HEK293T (cell line): ENCODE measurements around the gene PARP6.

ENCODE experiments used
- CTCF ChIA-PET: fragments of 350-600 bp; formaldehyde crosslinking; extraction: SDS; loops from one replicate; lab custom pipeline; 2021; ENCODE audit warnings: antibody characterized with exemption, inconsistent platforms; lab: Yijun Ruan, JAX
- POLR2A ChIA-PET: fragments of 350-600 bp; formaldehyde crosslinking; extraction: SDS; loops from one replicate; lab custom pipeline; 2020; ENCODE audit warnings: antibody characterized with exemption, inconsistent platforms; lab: Yijun Ruan, JAX
- DNase-seq: peaks from one replicate; pipeline ENCODE4 v3.0.0; 2012; ENCODE audit warnings: mixed read lengths; ENCODE audit errors: extremely low spot score
- ARNT ChIP-seq: fragments of 450-650 bp; IDR thresholded peaks from 2 replicates; pipeline ENCODE4 v1.6.1; 2017; ENCODE audit warnings: mild to moderate bottlenecking
- BHLHE40 ChIP-seq: fragments of 450-650 bp; IDR thresholded peaks from 2 replicates; pipeline ENCODE4 v1.6.1; 2016; ENCODE audit warnings: mild to moderate bottlenecking, moderate library complexity, borderline replicate concordance
- CTBP1 ChIP-seq: fragments of 450-650 bp; IDR thresholded peaks from 2 replicates; pipeline ENCODE4 v1.6.1; 2016; ENCODE audit warnings: borderline replicate concordance
- ELF4 ChIP-seq: fragments of 450-650 bp; IDR thresholded peaks from 2 replicates; pipeline ENCODE4 v1.6.1; 2017; ENCODE audit warnings: antibody characterized with exemption
- FOXA1 ChIP-seq: fragments of 450-650 bp; IDR thresholded peaks from 2 replicates; pipeline ENCODE4 v1.6.1; 2016; ENCODE audit warnings: mild to moderate bottlenecking
- FOXK2 ChIP-seq: fragments of 450-650 bp; IDR thresholded peaks from 2 replicates; pipeline ENCODE4 v1.6.1; 2016; ENCODE audit warnings: mild to moderate bottlenecking
- FOXM1 ChIP-seq: fragments of 450-650 bp; IDR thresholded peaks from 2 replicates; pipeline ENCODE4 v1.6.1; 2017; ENCODE audit warnings: mild to moderate bottlenecking, borderline replicate concordance
- HDGF ChIP-seq: fragments of 450-650 bp; IDR thresholded peaks from 2 replicates; pipeline ENCODE4 v1.6.1; 2017; ENCODE audit warnings: antibody characterized with exemption, borderline replicate concordance
- L3MBTL2 ChIP-seq: fragments of 450-650 bp; conservative IDR thresholded peaks from 2 replicates; pipeline ENCODE4 v1.6.1; 2016; ENCODE audit warnings: mild to moderate bottlenecking
- LEF1 ChIP-seq: fragments of 450-650 bp; IDR thresholded peaks from 2 replicates; pipeline ENCODE4 v1.6.1; 2017; ENCODE audit warnings: mild to moderate bottlenecking, borderline replicate concordance
- NFRKB ChIP-seq: fragments of 450-650 bp; IDR thresholded peaks from 2 replicates; pipeline ENCODE4 v1.6.1; 2016; ENCODE audit warnings: mild to moderate bottlenecking, moderate library complexity
- PKNOX1 ChIP-seq: fragments of 450-650 bp; IDR thresholded peaks from 2 replicates; pipeline ENCODE4 v1.6.1; 2016
- SP1 ChIP-seq: fragments of 450-650 bp; IDR thresholded peaks from 2 replicates; pipeline ENCODE4 v1.6.1; 2017
- SUZ12 ChIP-seq: fragments of 450-650 bp; IDR thresholded peaks from 2 replicates; pipeline ENCODE4 v1.6.1; 2016; ENCODE audit warnings: mild to moderate bottlenecking
- TARDBP ChIP-seq: fragments of 450-650 bp; IDR thresholded peaks from 2 replicates; pipeline ENCODE4 v1.6.1; 2016
- ZNF384 ChIP-seq: fragments of 450-650 bp; IDR thresholded peaks from 2 replicates; pipeline ENCODE4 v1.6.1; 2016

Gene PARP6

GRCh38 chr15:72271221-72271620, 1.1 kb downstream of the PARP6 start:
- TF ChIP-seq HDGF (no peak), ELF4 (no peak), LEF1 (no peak), SP1 (no peak), FOXA1 (no peak), CTBP1 (no peak), BHLHE40 (no peak), FOXM1 (no peak), L3MBTL2 (no peak), SUZ12 (no peak), TARDBP (no peak), ZNF384 (no peak), ARNT (no peak), PKNOX1 (no peak), NFRKB (no peak), FOXK2 (no peak)
- POLR2A ChIA-PET: interaction anchor here (0.7 to 2.8 kb wide), 3 partner anchors 12 to 44 kb away, joined by 3 to 12 read pairs (median 3); partner anchors contain the start of gene PKM
- no peak for DNase-seq
- CTCF ChIA-PET: no interaction called here

- DNase-seq: no peak
- ChIA-PET CTCF (no interaction called here), POLR2A (interaction anchor here (1.4 to 2.8 kb wide), 2 partner anchors 11 to 39 kb away, joined by 3 to 12 read pairs; partner anchors contain the start of gene PKM)
- TF ChIP-seq HDGF: no peak
- TF ChIP-seq FOXM1: no peak
- TF ChIP-seq FOXK2: no peak
- no peak for TF ChIP-seq FOXA1
- no peak for TF ChIP-seq LEF1
- TF ChIP-seq SP1: no peak
- TF ChIP-seq SUZ12: no peak
- TF ChIP-seq ZNF384: no peak
- no peak for TF ChIP-seq CTBP1
- TF ChIP-seq BHLHE40: no peak
- no peak for TF ChIP-seq TARDBP
These were observed 2.6 kb downstream of the PARP6 start for GRCh38 chr15:72269739-72270138.

GRCh38 chr15:72265031-72265430, 7.3 kb downstream of the PARP6 start:
- POLR2A ChIA-PET: interaction anchor here (0.9 kb wide), 1 partner anchor 34 kb away, joined by 4 read pairs; the partner anchor contains the start of gene PKM
- no peak for DNase-seq
- CTCF ChIA-PET: no interaction called here
- TF ChIP-seq FOXM1 (no peak), ARNT (no peak), NFRKB (no peak)

- DNase-seq: no peak
These were observed 19.6 kb downstream of the PARP6 start for GRCh38 chr15:72252663-72253299.

GRCh38 chr15:72249142-72249810, 23.1 kb downstream of the PARP6 start:
- CTCF ChIA-PET: interaction anchor here (0.7 kb wide), 1 partner anchor 10 kb away, joined by 3 read pairs; no protein-coding TSS in a partner anchor
- POLR2A ChIA-PET: no interaction called here
- no peak for DNase-seq
- TF ChIP-seq SP1 (no peak), HDGF (no peak), TARDBP (no peak), SUZ12 (no peak), ZNF384 (no peak), LEF1 (no peak), ARNT (no peak), FOXK2 (no peak), PKNOX1 (no peak), FOXA1 (no peak), L3MBTL2 (no peak), BHLHE40 (no peak), CTBP1 (no peak)

More at GRCh38 chr15:72252663-72253299, 19.6 kb downstream of the PARP6 start:
- ChIA-PET POLR2A (no interaction called here), CTCF (no interaction called here)
- no peak for TF ChIP-seq L3MBTL2
- no peak for TF ChIP-seq BHLHE40
- no peak for TF ChIP-seq ARNT
- TF ChIP-seq FOXA1: no peak
- no peak for TF ChIP-seq FOXM1
- no peak for TF ChIP-seq ZNF384

GRCh38 chr15:72248514-72248913, 23.8 kb downstream of the PARP6 start:
- DNase-seq: no peak
- no peak for TF ChIP-seq HDGF
- no peak for TF ChIP-seq FOXK2
- TF ChIP-seq SUZ12: no peak
- no peak for TF ChIP-seq ZNF384
- ChIA-PET POLR2A (no interaction called here), CTCF (interaction anchor here (0.7 kb wide), 1 partner anchor 11 kb away, joined by 3 read pairs; no protein-coding TSS in a partner anchor)
